ENCODE measurements around the gene SOS2.
A peak's percentile ranks its signal among the peaks of the same experiment; 100 is the strongest.

The SOS2 gene

DNA sequence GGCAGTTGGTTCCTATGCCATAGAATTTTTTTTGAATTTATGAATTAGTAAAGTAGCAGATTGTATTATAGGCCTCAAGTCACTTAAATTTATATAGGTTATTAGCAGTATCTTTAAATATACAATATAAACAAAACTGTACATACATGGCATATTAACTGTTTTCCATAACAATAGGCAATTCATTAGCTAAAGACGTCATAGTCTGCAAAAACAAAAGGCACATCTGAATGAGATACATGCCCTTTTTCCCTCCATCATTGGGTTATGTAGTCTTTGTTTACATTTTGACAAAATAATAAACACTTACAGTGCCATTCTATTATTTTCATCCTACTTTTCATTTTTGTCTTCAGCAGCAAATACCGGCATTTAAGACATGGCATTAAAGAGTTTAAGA is 113.9 kb downstream of the SOS2 start:
- H3K4me2 ChIP-seq (ENCODE audit: low read depth, low read length, poor library complexity, severe bottlenecking), result no peak overlapping the region
- no peaks in the 10 kb centered on the region for H3K9me2 ChIP-seq (replicated peaks; ENCODE audit: low read depth, low read length)
- H3K79me2 ChIP-seq (ENCODE audit: insufficient read depth, low read length), result peaks cover 29% of the 10 kb centered on the region

DNA sequence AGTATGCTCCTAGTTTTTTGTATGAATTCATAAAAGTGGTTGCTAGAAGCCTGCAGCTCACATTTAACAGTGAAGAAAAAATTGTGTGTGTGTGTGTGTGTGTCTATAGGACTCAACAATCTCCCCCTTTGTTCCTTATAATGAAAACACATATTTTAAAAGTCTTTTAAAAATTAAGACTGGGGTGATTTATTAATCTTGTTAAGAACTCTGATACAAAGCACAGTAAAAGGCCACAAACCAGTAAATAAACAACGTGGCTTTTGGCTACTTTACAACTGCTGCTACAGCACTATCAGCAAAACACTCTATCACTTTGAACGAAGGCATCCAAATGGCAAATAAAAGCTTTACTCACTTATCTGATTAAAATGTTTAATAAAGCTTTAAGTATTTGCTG is 114.4 kb downstream of the SOS2 start:
- Histone ChIP-seq H3K9ac (ENCODE audit: low read depth, low read length, poor library complexity, severe bottlenecking) (peak overlapping the region; percentile 86), H3K9me2 (replicated peaks; ENCODE audit: low read depth, low read length) (no peaks in the 10 kb centered on the region), H3K9me3 (ENCODE audit: insufficient read depth, low read depth, low read length) (no peaks in the 10 kb centered on the region), H3F3A (ENCODE audit: low read depth) (peaks cover 3% of the 10 kb centered on the region; the same call in 1 of the 2 replicates), H4K20me1 (ENCODE audit: insufficient read depth, low read length, poor library complexity, severe bottlenecking) (peaks cover 21% of the 10 kb centered on the region), H3K4me2 (ENCODE audit: low read depth, low read length, poor library complexity, severe bottlenecking) (peak overlapping the region; percentile 96), H3K27me3 (ENCODE audit: insufficient read depth, low read length, poor library complexity, severe bottlenecking) (no peaks in the 10 kb centered on the region), H3K4me1 (ENCODE audit: insufficient read depth, low read length, poor library complexity, severe bottlenecking) (peaks cover 10% of the 10 kb centered on the region), H3K79me2 (ENCODE audit: insufficient read depth, low read length) (peaks cover 34% of the 10 kb centered on the region), H3K4me3 (ENCODE audit: low read length, poor library complexity, severe bottlenecking) (peak overlapping the region; percentile 98), H2AFZ (ENCODE audit: low read length) (peak overlapping the region; percentile 95), H3K36me3 (ENCODE audit: insufficient read depth, low read length) (peaks cover 9% of the 10 kb centered on the region; the same call in 1 of the 2 replicates)
- no peak for TF ChIP-seq EZH2phosphoT487 (IDR thresholded peaks at IDR 0.05; ENCODE audit: borderline replicate concordance)
- TF ChIP-seq, protein P1, sequence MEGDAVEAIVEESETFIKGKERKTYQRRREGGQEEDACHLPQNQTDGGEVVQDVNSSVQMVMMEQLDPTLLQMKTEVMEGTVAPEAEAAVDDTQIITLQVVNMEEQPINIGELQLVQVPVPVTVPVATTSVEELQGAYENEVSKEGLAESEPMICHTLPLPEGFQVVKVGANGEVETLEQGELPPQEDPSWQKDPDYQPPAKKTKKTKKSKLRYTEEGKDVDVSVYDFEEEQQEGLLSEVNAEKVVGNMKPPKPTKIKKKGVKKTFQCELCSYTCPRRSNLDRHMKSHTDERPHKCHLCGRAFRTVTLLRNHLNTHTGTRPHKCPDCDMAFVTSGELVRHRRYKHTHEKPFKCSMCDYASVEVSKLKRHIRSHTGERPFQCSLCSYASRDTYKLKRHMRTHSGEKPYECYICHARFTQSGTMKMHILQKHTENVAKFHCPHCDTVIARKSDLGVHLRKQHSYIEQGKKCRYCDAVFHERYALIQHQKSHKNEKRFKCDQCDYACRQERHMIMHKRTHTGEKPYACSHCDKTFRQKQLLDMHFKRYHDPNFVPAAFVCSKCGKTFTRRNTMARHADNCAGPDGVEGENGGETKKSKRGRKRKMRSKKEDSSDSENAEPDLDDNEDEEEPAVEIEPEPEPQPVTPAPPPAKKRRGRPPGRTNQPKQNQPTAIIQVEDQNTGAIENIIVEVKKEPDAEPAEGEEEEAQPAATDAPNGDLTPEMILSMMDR (conservative IDR thresholded peaks at IDR 0.05; ENCODE audit: low read length), result no peak

More for the DNA sequence above, 113.9 kb downstream of the SOS2 start:
- peaks cover 3% of the 10 kb centered on the region; the same call in 1 of the 2 replicates for H3F3A ChIP-seq (ENCODE audit: low read depth)
- peaks cover 10% of the 10 kb centered on the region; the same call in 1 of the 2 replicates for H3K36me3 ChIP-seq (ENCODE audit: insufficient read depth, low read length)
- no peaks in the 10 kb centered on the region for H3K27me3 ChIP-seq (ENCODE audit: insufficient read depth, low read length, poor library complexity, severe bottlenecking)
- H3K4me3 ChIP-seq (ENCODE audit: low read length, poor library complexity, severe bottlenecking), result no peak overlapping the region
- H3K9ac ChIP-seq (ENCODE audit: low read depth, low read length, poor library complexity, severe bottlenecking), result no peak overlapping the region
- H2AFZ ChIP-seq (ENCODE audit: low read length), result no peak overlapping the region
- no peaks in the 10 kb centered on the region for H3K9me3 ChIP-seq (ENCODE audit: insufficient read depth, low read depth, low read length)
- TF ChIP-seq EZH2phosphoT487 (IDR thresholded peaks at IDR 0.05; ENCODE audit: borderline replicate concordance), result no peak
- TF ChIP-seq, protein P1 (conservative IDR thresholded peaks at IDR 0.05; ENCODE audit: low read length), result no peak
- peaks cover 10% of the 10 kb centered on the region for H3K4me1 ChIP-seq (ENCODE audit: insufficient read depth, low read length, poor library complexity, severe bottlenecking)
- H4K20me1 ChIP-seq (ENCODE audit: insufficient read depth, low read length, poor library complexity, severe bottlenecking), result peaks cover 21% of the 10 kb centered on the region

DNA sequence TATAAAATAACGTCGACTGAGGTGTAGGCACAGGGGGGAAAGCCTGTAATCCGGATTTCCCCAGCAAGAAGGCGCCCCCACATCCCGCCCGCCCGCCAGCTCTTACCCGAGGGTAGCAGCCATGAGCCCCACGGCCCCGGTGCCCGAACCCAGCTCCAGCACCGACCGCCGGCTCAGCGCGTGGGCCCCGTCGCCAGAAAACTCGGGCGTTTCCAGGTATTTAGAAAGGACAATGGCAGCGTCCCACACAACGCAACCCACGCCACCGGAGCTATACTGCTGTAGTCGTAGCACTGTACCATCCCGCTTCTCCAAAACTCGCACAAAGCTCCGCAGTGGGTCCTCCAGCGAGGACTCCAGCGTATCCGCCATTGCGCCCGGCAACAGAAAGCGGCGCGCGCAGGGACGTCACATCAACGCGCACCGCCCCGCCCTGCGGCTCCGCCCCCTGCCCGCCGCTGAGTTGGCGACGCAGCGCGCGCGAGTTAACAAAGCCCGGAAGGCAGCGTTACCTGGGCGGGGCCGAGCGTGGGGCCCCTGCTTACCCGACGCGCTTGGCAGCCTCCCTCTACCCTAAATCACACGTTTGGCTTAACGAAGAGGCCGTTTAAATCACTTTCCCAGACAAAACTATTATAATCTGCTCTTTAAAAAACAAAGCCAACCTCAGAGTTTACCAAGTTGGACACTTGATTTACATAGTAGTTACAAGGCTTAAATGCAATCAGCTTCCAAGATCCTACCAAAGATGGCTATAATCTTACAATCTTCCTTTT is 115.0 kb downstream of the SOS2 start, which contains the start of gene VCPKMT:
Gene VCPKMT, minus strand, starts transcription at position 392 of the 776 bp plus-strand sequence. Its CDS starts 20 bp downstream, at position 372.
- peaks cover 3% of the 10 kb centered on the region; the same call in 1 of the 2 replicates for H3F3A ChIP-seq (ENCODE audit: low read depth)
- TF ChIP-seq, protein P1 (conservative IDR thresholded peaks at IDR 0.05; ENCODE audit: low read length), result no peak
- no peak for TF ChIP-seq EZH2phosphoT487 (IDR thresholded peaks at IDR 0.05; ENCODE audit: borderline replicate concordance)
- H3K27me3 ChIP-seq (ENCODE audit: insufficient read depth, low read length, poor library complexity, severe bottlenecking), result no peaks in the 10 kb centered on the region
- H3K36me3 ChIP-seq (ENCODE audit: insufficient read depth, low read length), result peaks cover 15% of the 10 kb centered on the region; the same call in 1 of the 2 replicates
- no peaks in the 10 kb centered on the region for H3K9me3 ChIP-seq (ENCODE audit: insufficient read depth, low read depth, low read length)
- H3K4me2 ChIP-seq (ENCODE audit: low read depth, low read length, poor library complexity, severe bottlenecking), result peak within 1 kb of the TSS; percentile 96
- H2AFZ ChIP-seq (ENCODE audit: low read length), result peak within 1 kb of the TSS; percentile 95
- H3K9ac ChIP-seq (ENCODE audit: low read depth, low read length, poor library complexity, severe bottlenecking), result peak within 1 kb of the TSS; percentile 86
- H4K20me1 ChIP-seq (ENCODE audit: insufficient read depth, low read length, poor library complexity, severe bottlenecking), result peaks cover 21% of the 10 kb centered on the region
- H3K9me2 ChIP-seq (replicated peaks; ENCODE audit: low read depth, low read length), result no peaks in the 10 kb centered on the region
- peaks cover 10% of the 10 kb centered on the region for H3K4me1 ChIP-seq (ENCODE audit: insufficient read depth, low read length, poor library complexity, severe bottlenecking)
- H3K4me3 ChIP-seq (ENCODE audit: low read length, poor library complexity, severe bottlenecking), result peak within 1 kb of the TSS; percentile 98
- peaks cover 36% of the 10 kb centered on the region for H3K79me2 ChIP-seq (ENCODE audit: insufficient read depth, low read length)

Data from Loucy (cell line).